ENCODE results near the gene DAP. TPM values are rescaled to one million over a fixed set of nuclear protein-coding genes. Genes with fewer than 3 reads are reported as not detected.

DAP gene
- total RNA-seq, 1 donor from 2014 or later, result 74.4 TPM

DNA sequence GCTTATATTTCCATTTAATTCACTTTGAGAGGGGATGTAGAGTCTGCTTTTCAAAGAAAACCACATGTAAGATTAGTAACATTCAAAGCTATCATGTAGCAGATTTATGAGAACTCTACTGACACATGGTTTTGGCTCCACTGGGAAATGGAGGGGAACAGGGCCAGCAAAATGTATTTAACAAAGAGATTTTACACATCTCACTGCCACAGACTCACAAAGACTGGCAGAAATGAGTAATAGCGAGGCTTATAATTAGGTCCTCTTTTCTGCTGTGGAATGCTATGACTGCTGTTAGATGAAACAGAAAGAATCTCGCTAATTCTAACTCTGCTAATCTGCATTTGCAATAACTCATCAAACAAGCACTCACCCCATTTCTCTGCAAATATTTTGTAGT is 4.5 kb downstream of the DAP start:
- Histone ChIP-seq H3K36me3 (no peaks in the 10 kb centered on the region), H3K4me1 (peaks cover 51% of the 10 kb centered on the region), H3K9me3 (no peaks in the 10 kb centered on the region), H3K27ac (peak overlapping the region; percentile 33), H3K4me3 (no peak overlapping the region), H3K27me3 (no peaks in the 10 kb centered on the region)
- TF ChIP-seq POLR2A (IDR thresholded peaks at IDR 0.05), result no peak
- TF ChIP-seq, protein P1, sequence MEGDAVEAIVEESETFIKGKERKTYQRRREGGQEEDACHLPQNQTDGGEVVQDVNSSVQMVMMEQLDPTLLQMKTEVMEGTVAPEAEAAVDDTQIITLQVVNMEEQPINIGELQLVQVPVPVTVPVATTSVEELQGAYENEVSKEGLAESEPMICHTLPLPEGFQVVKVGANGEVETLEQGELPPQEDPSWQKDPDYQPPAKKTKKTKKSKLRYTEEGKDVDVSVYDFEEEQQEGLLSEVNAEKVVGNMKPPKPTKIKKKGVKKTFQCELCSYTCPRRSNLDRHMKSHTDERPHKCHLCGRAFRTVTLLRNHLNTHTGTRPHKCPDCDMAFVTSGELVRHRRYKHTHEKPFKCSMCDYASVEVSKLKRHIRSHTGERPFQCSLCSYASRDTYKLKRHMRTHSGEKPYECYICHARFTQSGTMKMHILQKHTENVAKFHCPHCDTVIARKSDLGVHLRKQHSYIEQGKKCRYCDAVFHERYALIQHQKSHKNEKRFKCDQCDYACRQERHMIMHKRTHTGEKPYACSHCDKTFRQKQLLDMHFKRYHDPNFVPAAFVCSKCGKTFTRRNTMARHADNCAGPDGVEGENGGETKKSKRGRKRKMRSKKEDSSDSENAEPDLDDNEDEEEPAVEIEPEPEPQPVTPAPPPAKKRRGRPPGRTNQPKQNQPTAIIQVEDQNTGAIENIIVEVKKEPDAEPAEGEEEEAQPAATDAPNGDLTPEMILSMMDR (IDR thresholded peaks at IDR 0.05), result no peak
- no peak for TF ChIP-seq POLR2AphosphoS5 (IDR thresholded peaks at IDR 0.05; ENCODE audit: insufficient read depth in 1 of 2, low read depth in 1 of 2)
- intact Hi-C loops (cut with DNase I), result no loop called here
- no peak for DNase-seq (ENCODE audit: extremely low spot score in 2 of 2)

DNA sequence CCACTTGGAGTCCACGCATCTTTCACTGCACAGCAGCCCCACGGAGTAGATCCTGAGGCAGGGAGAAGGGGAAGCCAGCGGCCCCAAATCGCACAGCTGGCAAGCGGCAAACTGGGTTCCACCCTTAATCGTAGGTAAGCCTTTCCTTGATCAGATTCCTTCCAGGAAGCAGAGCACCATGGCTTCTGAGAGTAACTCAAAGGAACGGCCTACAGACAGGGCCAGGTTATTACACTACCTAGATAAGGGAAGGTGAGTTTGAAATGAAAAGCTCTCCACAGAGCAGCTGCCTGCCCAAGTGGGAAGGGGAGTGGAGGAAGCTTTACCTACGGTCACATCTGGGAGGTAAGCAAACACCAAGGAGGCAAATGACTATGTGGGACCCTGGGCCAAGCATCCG is 7.9 kb downstream of the DAP start:
- DNase-seq (ENCODE audit: extremely low spot score in 2 of 2), result no peak
- Histone ChIP-seq H3K4me3 (no peak overlapping the region), H3K9me3 (no peaks in the 10 kb centered on the region), H3K27ac (no peak overlapping the region), H3K36me3 (no peaks in the 10 kb centered on the region), H3K27me3 (no peaks in the 10 kb centered on the region), H3K4me1 (peaks cover 27% of the 10 kb centered on the region)
- intact Hi-C loops (cut with DNase I), result no loop called here
- no peak for TF ChIP-seq POLR2AphosphoS5 (IDR thresholded peaks at IDR 0.05; ENCODE audit: insufficient read depth in 1 of 2, low read depth in 1 of 2)
- no peak for TF ChIP-seq POLR2A (IDR thresholded peaks at IDR 0.05)
- TF ChIP-seq, protein P1 (IDR thresholded peaks at IDR 0.05), result no peak

DNA sequence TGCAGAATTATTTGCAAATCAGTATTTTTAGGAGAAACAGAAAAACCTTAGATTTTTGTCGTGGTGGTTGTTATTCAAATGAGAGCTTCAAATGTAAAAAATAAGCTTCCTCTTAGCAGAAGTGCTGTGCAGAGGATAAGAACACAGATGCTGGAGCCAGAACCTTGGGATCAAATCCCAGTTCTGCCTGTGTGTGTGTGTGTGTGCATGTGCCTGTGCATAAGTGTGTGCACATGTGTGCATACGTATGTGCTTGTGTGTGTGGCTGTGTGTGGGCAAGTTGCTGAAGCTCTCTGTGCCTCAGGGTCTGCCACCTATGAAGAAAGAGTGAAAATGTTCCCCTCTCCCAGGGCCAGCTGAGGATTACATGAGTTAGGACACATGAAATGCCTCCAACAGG is 8.6 kb downstream of the DAP start:
- H3K27ac ChIP-seq, result no peak overlapping the region
- TF ChIP-seq POLR2A (IDR thresholded peaks at IDR 0.05) (no peak), POLR2AphosphoS5 (IDR thresholded peaks at IDR 0.05; ENCODE audit: insufficient read depth in 1 of 2, low read depth in 1 of 2) (no peak)
- TF ChIP-seq, protein P1 (IDR thresholded peaks at IDR 0.05), result no peak
- no peaks in the 10 kb centered on the region for H3K27me3 ChIP-seq
- H3K36me3 ChIP-seq, result peaks cover 0 to 7% of the 10 kb centered on the region in 2 donors
- H3K4me3 ChIP-seq, result no peak overlapping the region
- no peaks in the 10 kb centered on the region for H3K9me3 ChIP-seq
- no peak for DNase-seq (ENCODE audit: extremely low spot score in 2 of 2)
- H3K4me1 ChIP-seq, result peaks cover 20% of the 10 kb centered on the region
- intact Hi-C loops (cut with DNase I), result no loop called here

DNA sequence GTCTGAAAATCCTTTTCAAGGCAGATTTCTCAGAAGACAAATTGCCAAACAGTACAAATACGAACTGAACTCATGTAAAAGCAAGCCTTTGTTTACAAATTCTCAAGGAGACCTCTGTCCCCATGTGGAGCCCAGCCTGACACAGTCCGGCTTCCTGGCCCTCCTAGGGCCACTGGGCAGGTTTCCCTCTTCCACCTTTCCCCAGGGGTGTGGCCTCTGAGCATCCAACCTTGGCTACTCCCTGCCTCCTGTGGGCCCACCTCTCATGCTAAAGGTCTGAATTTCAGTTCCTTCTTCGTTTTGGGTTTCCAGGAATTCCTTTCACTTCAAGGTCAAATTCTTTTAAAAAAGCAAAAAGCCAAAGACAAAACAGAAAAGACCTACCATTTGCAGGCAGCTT is 10.1 kb downstream of the DAP start:
- no peaks in the 10 kb centered on the region for H3K27me3 ChIP-seq
- H3K9me3 ChIP-seq, result no peaks in the 10 kb centered on the region
- no peak for DNase-seq (ENCODE audit: extremely low spot score in 2 of 2)
- TF ChIP-seq POLR2AphosphoS5 (IDR thresholded peaks at IDR 0.05; ENCODE audit: insufficient read depth in 1 of 2, low read depth in 1 of 2), result no peak
- TF ChIP-seq, protein P1 (IDR thresholded peaks at IDR 0.05), result no peak
- TF ChIP-seq POLR2A (IDR thresholded peaks at IDR 0.05), result no peak
- peaks cover 0 to 16% of the 10 kb centered on the region in 2 donors for H3K36me3 ChIP-seq
- H3K4me1 ChIP-seq, result peaks cover 4% of the 10 kb centered on the region
- no peak overlapping the region for H3K4me3 ChIP-seq
- intact Hi-C loops (cut with DNase I), result no loop called here
- no peak overlapping the region for H3K27ac ChIP-seq

DNA sequence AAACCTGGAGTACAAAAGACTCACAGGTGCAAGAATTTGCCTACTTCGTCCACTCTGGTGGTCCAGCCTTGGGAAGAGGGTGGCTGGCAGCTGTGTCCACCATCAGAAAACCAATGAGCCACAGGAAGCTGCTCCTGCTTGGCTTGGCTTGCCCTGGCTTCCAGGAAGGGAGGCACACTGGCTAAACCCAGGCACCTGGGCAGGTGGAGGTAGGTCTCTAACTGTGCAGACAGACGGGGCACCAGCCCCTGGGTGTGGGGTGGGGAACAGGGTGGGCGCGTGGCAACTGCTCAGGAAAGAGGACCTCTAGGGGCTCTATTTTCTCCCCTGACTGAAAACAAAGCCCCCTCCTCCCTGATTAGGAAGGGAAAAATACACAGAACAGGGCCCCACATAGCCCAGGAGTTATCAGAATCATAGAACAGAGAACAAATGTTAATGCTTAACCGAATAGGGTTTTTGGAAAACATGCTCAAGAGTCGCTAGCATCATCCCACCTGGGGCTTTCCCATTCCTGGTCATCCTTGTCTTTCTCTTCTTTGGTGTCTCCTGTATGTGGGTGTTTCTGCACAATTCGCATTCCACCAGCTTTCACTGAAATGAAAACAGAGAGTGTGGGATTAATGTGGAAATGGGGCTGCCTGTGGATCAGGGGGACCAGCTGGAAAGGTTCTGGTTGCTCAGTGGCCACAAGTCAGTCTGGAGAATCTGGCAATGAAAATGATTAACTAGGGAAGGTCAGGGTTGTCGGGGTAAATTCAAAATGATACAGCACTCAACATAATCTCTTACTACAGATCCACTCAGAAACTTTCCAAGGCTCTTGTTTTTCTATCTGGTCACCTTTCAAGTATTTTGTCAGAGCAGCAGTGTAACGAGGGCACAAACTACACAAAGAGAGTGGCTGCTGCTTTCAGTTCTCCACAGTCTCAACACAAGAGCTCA is 13.1 kb downstream of the DAP start:
- TF ChIP-seq, protein P1 (IDR thresholded peaks at IDR 0.05), result no peak
- no peak for TF ChIP-seq POLR2A (IDR thresholded peaks at IDR 0.05)
- TF ChIP-seq POLR2AphosphoS5 (IDR thresholded peaks at IDR 0.05; ENCODE audit: insufficient read depth in 1 of 2, low read depth in 1 of 2), result no peak
- intact Hi-C loops (cut with DNase I), result no loop called here
- no peak for DNase-seq (ENCODE audit: extremely low spot score in 2 of 2)
- Histone ChIP-seq H3K27ac (no peak overlapping the region), H3K4me3 (no peak overlapping the region), H3K4me1 (peaks cover 12% of the 10 kb centered on the region), H3K9me3 (no peaks in the 10 kb centered on the region), H3K36me3 (peaks cover 0 to 32% of the 10 kb centered on the region in 2 donors), H3K27me3 (no peaks in the 10 kb centered on the region)
